ENCODE results near the gene SYNGR3. TPM values are rescaled to one million over a fixed set of nuclear protein-coding genes. Genes with fewer than 3 reads are reported as not detected.
"Not testable (repeated sequence)": the region's sequence is repeated elsewhere in the genome, so short reads cannot be mapped to it uniquely, and the experiment has no call there.

The SYNGR3 gene
- polyA plus RNA-seq, 3 donors: 0.20 to 0.29 TPM; not detected in 1

GRCh38 chr16:1958143-1958491 is 31.7 kb upstream of the SYNGR3 start:
- H3K4me3 Mint-ChIP-seq; H3K27ac ChIP-seq (ENCODE audit: low read depth in 1 of 2, low read length in 2 of 2); H3K9me3 ChIP-seq (replicated peaks in 1 of 2; ENCODE audit: control insufficient read depth in 1 of 2, insufficient read depth in 1 of 2, low read length in 2 of 2); H3K4me3 ChIP-seq (replicated peaks in 1 of 3; ENCODE audit: low read depth in 2 of 3, low read length in 3 of 3); H3K9me3 Mint-ChIP-seq; H3K9ac ChIP-seq (ENCODE audit: insufficient read depth, low read length, poor library complexity, severe bottlenecking); H2AFZ ChIP-seq (ENCODE audit: insufficient read depth, low read depth, low read length, poor library complexity, severe bottlenecking); H3K27ac Mint-ChIP-seq; DNase-seq; H3K4me2 ChIP-seq (replicated peaks; ENCODE audit: extremely low read depth, low read length, poor library complexity, severe bottlenecking); intact Hi-C loops (cut with micrococcal nuclease); H3K27me3 ChIP-seq (ENCODE audit: control insufficient read depth in 2 of 2, insufficient read depth in 2 of 2, low read length in 2 of 2): not testable (repeated sequence)
- Mint-ChIP-seq H3K27me3 (ENCODE audit: low read depth in 3 of 3) (peaks cover 8 to 37% (median 26%) of the 10 kb centered on the region in 3 donors), H3K4me1 (peaks cover 27% of the 10 kb centered on the region), H3K36me3 (peaks cover 20 to 22% of the 10 kb centered on the region in 2 donors)
- peaks cover 24% of the 10 kb centered on the region for H4K20me1 ChIP-seq (ENCODE audit: insufficient read depth, low read length)
- 72% methylated on average over 25 of the region's 30 CpGs for WGBS (ENCODE audit: insufficient coverage)
- peaks cover 21 to 32% of the 10 kb centered on the region in 2 donors for H3K4me1 ChIP-seq (ENCODE audit: control insufficient read depth in 1 of 2, insufficient read depth in 2 of 2, low read length in 2 of 2)
- peaks cover 24% of the 10 kb centered on the region for H3K79me2 ChIP-seq (ENCODE audit: insufficient read depth, low read length)
- H3K36me3 ChIP-seq (replicated peaks in 1 of 2; ENCODE audit: control insufficient read depth in 1 of 2, insufficient read depth in 2 of 2, low read length in 2 of 2): peaks cover 21% of the 10 kb centered on the region in 2 donors

- peaks cover 27 to 39% of the 10 kb centered on the region in 2 donors for H3K4me1 ChIP-seq (ENCODE audit: control insufficient read depth in 1 of 2, insufficient read depth in 2 of 2, low read length in 2 of 2)
- no peaks in the 10 kb centered on the region for H3K27me3 ChIP-seq (ENCODE audit: control insufficient read depth in 2 of 2, insufficient read depth in 2 of 2, low read length in 2 of 2)
- no peak for DNase-seq
- peaks cover 24 to 28% of the 10 kb centered on the region in 2 donors for H3K36me3 Mint-ChIP-seq
- WGBS (ENCODE audit: insufficient coverage): 38% methylated on average over 10 of the region's 14 CpGs
- H4K20me1 ChIP-seq (ENCODE audit: insufficient read depth, low read length): peaks cover 30% of the 10 kb centered on the region
- H2AFZ ChIP-seq (ENCODE audit: insufficient read depth, low read depth, low read length, poor library complexity, severe bottlenecking): peak overlapping the region; percentile 95
- H3K27ac Mint-ChIP-seq: peak overlapping the region in 2 of 7 donors; percentile 68 to 83
- H3K27me3 Mint-ChIP-seq (ENCODE audit: low read depth in 3 of 3): peaks cover 8 to 37% (median 27%) of the 10 kb centered on the region in 3 donors
- TF ChIP-seq CTCF (IDR thresholded peaks at IDR 0.05): no peak
- peaks cover 34% of the 10 kb centered on the region for H3K4me1 Mint-ChIP-seq
- H3K9me3 Mint-ChIP-seq: peaks cover 0 to 8% (median 0%) of the 10 kb centered on the region in 7 donors
- H3K9ac ChIP-seq (ENCODE audit: insufficient read depth, low read length, poor library complexity, severe bottlenecking): no peak overlapping the region
- intact Hi-C loops (cut with micrococcal nuclease): no loop called here
- H3K4me3 ChIP-seq (replicated peaks in 1 of 3; ENCODE audit: low read depth in 2 of 3, low read length in 3 of 3): peak overlapping the region in 1 of 3 experiments; percentile 93
- peak overlapping the region; percentile 51 to 91 for H3K4me3 Mint-ChIP-seq
- H3K27ac ChIP-seq (ENCODE audit: low read depth in 1 of 2, low read length in 2 of 2): no peak overlapping the region
- peaks cover 31% of the 10 kb centered on the region for H3K79me2 ChIP-seq (ENCODE audit: insufficient read depth, low read length)
- H3K36me3 ChIP-seq (replicated peaks in 1 of 2; ENCODE audit: control insufficient read depth in 1 of 2, insufficient read depth in 2 of 2, low read length in 2 of 2): peaks cover 21% of the 10 kb centered on the region in 2 donors
- peak overlapping the region; percentile 82 for H3K4me2 ChIP-seq (replicated peaks; ENCODE audit: extremely low read depth, low read length, poor library complexity, severe bottlenecking)
- no peaks in the 10 kb centered on the region for H3K9me3 ChIP-seq (replicated peaks in 1 of 2; ENCODE audit: control insufficient read depth in 1 of 2, insufficient read depth in 1 of 2, low read length in 2 of 2)
Observed at GRCh38 chr16:1958715-1959268, 31.0 kb upstream of the SYNGR3 start.

All from CD14-positive monocyte (primary cell).